GM19455 (cell line): ENCODE data around the gene RFC4.

Experiments
- ATAC-seq: cut with Tn5 transposase; IDR thresholded peaks from one replicate; pipeline ENCODE4 v1.9.1; 2021; ENCODE audit not compliant: unreplicated experiment

Gene RFC4

DNA sequence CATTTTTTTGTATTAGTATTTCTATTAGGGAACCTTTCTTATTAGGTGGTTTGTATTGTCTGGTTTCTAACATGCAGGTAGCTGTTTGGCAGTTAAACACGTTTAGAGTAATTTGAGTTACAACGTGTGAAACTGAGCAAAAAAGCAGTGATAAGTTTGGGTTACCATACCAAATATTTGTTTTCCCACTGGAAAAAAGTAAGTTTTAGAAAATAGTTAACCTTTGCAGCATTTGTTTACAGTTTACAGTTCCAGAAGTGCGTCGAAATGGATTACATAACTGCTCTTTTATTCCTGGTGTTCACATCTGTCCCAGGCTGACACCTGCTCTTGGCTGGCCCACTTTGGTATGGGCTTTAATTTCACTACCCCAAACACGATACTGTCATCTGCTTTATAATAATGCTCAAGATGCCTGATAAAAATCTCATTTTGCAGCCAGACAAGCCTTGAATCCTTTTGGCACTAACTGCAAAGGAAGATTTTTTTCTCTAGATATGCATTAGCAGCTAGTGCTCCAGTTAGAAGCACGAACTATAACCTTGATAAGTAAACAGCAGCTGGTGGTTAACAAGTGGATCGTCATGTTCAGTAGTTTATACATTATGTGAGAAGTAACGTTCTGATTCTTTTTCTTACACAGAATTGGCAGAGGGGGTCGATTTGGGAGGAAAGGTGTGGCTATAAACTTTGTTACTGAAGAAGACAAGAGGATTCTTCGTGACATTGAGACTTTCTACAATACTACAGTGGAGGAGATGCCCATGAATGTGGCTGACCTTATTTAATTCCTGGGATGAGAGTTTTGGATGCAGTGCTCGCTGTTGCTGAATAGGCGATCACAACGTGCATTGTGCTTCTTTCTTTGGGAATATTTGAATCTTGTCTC is 17.6 kb downstream of the RFC4 start:
- ATAC-seq: no peak

DNA sequence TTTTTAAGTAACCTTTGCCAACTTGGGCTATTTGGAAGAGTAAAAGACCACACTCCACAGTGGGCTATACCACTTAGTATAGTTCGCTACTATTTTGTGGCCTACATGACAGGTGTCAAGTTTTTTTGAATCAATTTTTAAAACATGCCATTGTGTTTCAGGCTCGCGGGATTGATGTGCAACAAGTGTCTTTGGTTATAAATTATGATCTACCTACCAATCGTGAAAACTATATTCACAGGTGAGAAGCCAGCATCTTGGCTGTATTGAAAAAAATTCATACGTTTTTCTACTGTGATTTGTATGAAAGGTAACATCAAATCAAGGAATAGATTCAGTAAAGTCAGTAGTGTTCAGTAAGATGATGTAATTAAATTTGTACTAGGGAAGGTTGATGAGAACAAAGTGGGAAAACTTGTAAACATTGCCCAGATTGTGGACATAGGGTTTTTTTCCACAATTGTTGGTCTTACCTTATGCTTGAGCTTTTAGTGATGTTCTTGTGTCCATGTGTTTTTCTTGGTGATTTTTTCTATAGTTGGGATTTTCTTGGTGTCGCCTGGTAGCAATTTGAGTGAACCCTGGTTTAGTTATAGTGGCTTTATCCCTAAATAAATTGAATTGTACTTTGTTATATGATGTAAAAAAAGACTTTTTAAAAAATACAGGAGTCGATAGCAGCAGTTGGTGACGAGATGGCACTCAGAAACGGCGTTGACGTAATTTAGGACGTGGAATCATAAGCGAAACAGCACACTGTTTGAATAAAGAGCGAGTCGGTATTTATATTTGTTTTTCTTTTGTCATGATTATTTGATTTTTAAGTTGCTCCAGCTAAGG is 18.4 kb downstream of the RFC4 start:
- ATAC-seq: no peak

DNA sequence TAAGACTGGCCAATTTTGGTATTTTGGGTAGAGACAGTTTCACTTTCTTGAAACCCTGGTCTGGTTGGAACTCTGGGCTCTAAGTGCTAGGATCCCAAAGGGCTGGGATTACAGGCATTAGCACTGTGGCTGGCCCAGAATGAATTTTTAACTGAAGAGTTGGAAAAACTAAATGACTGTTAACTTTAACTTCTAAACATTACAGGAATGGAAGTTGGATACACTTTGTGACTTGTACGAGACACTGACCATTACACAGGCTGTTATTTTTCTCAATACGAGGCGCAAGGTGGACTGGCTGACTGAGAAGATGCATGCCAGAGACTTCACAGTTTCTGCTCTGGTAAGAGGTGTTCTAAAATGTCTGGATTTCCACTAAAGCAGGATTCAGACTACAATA is 19.4 kb downstream of the RFC4 start:
- no peak for ATAC-seq

DNA sequence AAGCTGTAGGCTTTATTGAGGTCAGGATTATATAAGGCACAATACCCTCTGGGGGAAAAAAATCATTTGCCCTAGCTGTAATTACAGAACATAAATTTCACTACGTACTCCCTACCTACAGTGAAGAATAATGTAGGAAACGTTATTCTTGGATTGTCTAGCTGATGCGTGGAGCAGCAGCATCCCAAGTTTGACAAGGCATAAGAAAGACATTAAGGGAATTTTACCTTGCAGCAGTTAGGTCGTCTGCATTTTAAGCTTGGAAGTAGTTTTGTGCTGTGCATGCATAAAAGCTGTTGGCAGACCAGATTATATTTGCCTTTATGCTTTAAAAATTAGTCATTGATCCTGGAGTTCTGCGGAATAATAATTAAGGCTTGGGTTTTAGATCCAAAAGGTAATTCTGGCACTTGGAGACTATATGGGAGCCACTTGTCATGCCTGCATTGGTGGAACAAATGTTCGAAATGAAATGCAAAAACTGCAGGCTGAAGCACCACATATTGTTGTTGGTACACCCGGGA is 20.7 kb downstream of the RFC4 start:
- ATAC-seq: no peak

DNA sequence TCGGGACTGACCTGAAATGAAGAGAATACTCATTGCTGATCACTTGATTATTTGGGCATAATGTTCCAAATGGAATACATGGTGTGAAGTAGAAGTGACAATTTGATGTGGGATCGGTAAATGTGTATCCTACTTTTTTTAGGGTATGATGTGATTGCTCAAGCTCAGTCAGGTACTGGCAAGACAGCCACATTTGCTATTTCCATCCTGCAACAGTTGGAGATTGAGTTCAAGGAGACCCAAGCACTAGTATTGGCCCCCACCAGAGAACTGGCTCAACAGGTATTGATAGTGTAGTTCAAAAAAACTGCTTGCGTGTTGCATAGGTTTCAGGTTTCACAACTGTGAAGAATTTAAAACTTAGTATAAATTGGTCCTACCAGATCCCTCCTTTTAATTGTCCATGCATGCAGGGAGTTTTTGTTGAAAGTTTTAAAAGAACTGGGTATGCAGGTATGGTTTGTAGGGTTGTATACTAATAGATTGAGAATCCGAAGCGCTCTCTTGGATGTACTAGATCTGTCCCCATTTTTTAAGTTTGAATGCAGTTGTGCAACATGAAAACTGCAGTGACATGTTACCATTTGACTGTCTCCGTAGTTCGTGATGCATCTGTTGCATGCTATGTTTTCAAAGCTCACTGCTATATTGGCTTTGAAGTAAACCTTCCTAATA is 21.3 kb downstream of the RFC4 start:
- no peak for ATAC-seq

DNA sequence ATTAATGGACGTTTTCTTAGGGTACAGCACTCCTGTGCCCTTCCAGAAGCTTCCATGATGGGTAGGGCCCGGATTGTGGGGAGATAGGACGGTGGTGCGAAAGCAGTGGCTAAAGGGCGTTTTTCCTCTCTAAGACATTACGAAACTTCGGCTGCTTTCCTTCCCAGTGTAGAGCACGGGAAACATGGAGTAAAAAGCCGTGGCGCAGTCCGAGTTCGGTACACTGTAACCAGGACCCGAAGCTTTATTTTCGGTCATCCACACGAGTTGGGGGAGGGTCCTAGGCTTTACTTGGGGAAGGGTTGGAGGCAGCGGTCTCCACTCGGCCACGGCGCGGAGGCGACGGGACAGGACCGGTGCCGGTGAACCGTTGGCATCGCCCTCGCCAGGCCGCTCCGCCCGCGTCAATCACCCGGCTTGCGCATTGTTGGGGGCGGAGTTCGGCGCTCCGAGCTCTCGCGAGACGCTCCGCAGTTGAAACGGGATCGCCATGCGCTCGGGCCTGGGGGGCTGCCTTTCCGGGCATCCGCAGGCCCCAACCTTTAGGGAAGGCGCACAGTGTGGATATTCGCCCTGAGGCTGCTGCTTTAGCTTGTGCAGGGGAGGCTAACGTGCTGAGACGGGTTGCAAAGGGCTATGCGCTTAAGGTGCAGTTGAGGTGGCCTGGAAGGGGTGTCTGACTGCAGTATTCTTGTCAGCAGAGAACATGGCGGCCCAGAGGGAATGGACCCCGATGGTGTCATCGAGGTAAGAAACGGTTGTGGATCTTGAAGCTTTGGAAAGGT is 22.4 kb downstream of the RFC4 start:
- ATAC-seq: peak; percentile 61

DNA sequence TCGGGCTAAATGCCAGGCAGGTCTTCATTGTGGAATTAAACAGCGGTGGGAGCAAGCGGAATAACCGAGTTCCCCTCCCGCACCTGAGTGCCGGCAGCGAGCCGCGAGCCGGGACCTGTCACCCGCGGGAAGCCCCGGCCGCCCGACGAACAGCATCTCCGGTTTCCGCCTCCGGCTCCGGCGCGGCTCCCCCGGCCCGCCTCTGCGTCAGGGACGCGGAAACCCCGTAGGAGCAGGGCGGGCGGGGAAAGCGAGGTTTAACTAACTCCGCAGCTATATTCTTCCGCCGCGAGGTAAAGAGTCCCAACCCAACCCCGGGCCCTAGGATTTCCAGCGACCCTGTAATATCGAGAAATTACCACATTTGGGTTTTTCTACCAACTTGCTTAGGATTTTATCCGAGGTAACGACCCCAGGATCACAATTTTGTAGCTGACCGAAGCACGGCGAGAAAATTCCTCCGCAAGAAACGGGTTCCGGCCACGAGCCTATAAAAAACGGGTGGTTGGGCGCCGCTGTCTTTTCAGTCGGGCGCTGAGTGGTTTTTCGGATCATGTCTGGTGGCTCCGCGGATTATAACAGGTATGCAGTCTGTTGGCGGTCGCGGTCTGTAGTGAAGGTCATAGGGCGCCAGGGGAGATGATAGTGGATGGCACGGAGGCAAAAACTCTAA is 23.1 kb downstream of the RFC4 start, which contains the start of gene EIF4A2:
Gene EIF4A2 (plus strand): TSS at position 520 of the 673 bp plus-strand sequence. CDS start 34 bp downstream, at position 554.
- ATAC-seq: peak; percentile 56

DNA sequence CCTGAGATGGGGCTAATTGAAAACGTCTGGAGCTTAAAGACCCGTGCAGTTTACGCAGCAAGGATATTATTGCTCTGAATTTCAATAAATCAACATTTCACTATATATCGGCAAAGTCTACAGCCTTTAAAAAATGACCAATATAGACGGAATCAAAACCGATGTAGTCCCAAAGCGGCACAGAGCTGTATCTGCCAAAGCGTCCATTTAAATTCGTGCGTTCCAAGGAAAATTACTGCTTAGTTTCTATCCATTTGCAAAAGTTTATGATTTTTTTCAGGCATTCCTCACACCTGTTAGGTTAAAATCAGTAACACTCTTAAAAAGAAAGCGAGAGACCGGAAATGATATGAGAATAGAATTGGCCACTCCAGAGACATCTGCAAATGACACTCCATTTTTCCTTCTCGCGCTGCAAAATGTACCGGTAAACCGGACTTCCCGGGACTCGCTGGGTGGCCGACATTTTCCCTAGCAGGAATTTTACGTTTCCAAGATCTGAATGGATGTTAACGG is 23.7 kb downstream of the RFC4 start:
- ATAC-seq: peak; percentile 27

DNA sequence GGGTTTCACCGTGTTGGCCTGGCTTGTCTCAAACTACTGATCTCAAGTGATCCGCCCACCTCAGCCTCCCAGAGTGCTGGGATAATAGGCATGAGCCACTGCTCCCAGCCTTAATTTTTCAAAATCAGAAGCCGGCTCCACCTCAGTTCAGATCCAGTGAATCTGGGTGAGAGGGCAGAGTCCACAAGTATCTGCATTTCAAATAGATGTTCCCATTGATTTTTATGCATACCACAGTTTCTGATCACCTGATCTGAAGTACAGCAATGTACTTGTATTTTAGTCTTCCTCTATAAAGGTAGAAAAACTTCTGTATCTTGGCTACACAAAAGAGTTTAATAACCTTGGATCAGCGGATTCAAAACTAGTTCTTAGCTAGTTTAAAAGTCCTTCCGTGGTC is 27.1 kb downstream of the RFC4 start:
- ATAC-seq: no peak

DNA sequence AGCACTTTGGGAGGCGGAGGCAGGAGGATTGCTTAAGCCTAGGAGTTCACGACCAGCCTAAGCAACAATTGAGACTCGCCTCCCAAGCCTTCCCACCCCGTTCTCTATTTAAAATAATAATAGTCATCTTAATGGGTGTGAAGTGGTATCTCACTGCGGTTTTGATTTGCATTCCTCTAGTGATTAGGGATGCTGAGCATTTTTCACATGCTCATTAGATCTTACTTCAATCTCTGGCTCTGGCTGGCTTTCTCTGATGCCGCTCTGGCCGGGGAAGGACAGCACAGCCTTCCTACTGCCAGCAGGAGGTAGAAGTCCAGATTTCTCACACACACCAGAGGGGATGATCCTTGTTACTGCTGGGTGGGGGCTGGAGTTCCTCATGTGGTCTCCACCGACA is 30.3 kb downstream of the RFC4 start:
- ATAC-seq: no peak

DNA sequence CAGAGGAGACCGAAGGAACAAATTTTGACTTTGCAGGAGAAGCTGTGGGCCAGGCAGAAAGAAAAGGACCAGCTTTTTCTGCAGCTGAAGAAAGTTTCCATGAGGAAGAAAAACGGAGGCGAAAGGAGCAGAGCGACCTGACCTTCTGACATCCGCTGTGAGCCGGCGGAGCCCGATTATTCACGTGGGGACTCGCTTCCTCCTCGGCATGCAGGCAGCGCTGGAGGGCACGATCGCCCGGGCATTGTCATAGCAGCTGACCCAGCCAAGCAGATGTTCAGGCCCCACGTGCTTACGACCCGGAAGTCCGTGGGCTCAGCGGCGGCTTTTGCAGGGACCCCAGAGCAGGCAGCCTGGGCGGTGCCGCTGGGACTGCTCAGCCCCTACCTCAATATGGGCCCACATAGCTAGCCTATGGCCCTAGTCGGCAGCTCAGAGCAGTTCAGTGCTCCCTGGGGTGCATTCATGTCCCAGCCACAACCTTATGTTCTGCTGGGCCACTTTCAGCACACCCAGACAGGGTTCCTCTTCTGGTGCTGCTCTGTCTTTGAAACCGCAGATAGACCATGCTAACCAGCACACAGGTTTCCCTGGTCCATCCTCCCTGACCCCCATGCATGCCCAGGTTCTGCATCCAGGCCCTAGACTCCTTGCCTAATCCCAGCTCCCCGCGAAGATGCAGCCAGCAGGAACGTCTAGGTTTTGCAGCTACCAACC is 33.4 kb downstream of the RFC4 start:
- peak; percentile 92 for ATAC-seq

DNA sequence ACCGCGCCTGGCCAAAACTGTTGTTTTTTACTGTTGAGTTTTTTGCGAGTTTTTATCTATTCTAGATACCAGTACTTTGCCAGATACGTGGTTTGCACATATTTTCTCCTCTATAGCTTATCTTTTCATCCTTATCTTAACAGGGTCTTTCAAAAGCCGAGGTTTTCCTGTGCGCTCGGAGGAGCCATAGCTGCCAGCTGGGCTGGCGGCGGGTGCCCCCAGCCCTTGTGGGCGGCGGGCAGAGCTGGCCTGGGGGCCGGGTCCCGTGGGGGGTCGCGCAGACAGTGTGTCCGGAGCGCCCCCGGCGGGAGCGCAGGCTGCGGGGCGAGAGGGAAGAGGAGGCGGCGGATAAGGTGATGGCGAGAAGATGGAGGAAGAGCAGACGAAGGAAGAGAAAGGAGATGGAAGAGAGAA is 34.0 kb downstream of the RFC4 start:
- peak; percentile 25 for ATAC-seq

DNA sequence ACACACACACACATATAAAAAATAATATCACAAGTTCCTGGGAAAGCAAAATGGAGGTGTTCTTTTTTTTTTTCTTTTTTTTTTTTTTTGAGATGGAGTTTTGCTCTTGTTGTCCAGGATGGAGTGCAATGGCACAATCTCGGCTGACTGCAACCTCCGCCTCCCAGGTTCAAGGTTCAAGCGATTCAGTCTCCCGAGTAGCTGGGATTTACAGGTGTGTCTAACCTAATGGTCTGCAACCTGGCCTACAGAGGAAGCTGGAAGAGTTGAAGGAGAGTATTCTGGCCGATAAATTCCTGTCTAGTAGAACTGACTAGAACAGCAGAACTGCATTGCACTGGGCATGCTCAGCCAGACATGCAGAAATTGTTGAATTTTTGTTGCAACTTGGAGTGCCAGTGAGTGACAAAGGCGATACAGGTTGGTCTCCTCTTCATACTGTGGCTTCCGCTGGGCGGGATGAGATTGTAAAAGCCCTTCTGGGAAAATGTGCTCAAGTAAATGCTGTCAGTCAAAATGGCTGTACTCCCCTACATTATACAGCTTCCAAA is 45.3 kb downstream of the RFC4 start:
- ATAC-seq: no peak

DNA sequence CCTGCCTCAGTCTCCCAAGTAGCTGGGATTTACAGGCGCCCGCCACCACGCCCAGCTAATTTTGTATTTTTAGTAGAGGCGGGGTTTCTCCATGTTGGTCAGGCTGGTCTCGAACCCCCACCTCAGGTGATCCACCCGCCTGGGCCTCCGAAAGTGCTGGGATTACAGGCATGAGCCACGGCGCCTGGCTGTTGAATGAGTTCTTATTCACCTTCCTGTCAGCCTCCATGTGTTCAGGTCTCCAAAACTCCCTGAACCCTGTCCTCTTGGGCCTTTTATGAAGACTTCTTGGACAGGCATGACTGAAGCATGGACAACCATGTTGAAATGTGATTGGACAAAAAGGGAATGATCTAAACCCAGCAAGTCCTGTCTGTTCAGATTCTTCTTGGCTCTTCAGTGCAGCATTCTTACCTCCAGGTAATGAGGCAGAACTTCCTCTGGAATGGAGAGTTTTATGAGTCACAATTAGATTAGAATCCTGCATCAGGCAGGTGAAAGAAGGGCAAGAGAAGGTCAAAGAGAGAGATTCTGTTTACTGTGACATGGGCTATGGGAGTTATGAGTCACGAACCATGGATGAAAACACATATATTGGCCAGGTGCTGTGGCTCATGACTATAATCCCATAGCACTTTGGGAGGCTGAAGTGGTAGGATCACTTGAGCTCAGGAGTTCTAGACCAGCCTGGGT is 46.0 kb downstream of the RFC4 start:
- no peak for ATAC-seq

DNA sequence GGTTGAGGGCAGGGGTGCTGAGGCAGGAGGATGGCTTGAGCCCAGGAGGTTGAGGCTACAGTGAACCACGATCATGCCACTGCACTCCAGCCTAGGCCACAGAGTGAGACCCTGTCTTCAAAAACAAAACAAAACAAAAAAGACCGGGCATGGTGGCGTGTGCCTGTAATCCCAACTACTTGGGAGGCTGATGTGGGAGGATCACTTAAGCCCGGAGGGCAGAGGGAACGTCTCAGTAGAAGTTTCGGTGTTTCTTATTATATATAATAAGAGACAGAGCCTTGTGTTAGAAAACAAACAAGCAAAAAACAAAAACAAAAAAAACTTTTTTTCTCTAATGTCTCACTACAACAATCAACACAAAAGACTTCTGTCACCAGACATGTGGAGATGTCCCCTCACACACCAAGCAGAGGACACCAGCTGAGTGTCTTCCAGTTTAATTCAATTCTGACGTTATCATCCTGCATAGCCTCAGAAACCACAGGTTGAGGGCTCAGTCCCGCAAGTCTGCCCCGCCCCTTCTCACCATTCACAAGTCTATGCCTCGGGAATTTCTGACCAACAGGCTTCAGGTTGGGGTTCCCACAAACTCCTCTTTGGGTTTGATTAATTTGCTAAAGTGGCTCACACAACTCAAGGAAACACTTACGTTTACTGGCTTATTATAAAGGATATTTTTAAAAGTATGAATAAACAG is 46.9 kb downstream of the RFC4 start:
- no peak for ATAC-seq

DNA sequence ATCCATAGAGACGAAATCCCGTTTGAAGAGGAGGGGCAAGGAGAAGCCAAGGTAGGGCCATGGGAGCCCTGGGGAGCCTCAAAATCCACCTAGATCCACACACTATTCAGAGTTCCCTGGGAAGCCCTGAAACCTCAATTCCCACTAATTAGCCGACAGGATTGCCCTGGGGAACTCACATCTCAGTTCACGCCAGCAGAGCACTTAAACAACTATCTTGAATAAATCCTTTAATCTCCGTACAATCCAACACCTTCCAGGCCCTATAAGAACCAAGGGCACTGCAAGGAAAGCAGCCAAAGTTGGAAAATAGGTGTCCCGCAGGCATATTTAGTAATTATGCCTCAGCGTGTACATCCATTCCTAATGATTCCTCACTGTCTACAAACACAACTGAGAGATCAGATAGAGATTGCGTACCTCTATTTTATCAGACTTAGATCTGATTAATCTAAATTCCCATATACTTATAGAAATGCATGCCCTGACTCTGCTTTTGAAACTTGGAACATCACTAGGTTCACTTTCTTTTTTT is 48.5 kb downstream of the RFC4 start:
- ATAC-seq: no peak

DNA sequence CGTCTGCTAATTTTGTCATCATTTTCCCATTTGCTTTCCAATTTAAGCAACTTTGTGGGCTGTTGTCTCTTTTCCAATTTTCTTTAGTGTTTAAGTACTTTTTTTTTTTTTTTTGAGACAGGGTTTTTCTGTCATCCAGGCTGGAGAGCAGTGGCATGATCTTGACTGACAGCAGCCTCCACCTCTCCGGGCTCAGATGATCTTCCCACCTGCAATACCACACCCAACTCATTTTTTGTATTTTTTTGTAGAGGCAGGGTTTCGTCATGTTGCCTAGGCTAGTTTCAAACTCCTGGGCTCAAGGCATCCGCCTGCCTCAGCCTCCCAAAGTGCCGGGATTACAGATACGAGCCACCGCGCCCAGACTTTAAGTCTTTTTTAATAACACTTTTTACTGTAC is 49.1 kb downstream of the RFC4 start:
- no peak for ATAC-seq
